Natural killer cell (primary cell): ENCODE results near the gene ATP7B. TPM values are rescaled to one million over a fixed set of nuclear protein-coding genes. Genes with fewer than 3 reads are reported as not detected.

ENCODE experiments used
- ATAC-seq, 3 donors: fragments of 150-1000 bp in 2 of 3; fragments of 200-7000 bp in 1 of 3; cut with Tn5 transposase; 1 replicate in 1 of 3; 2 replicates in 2 of 3; pipeline ENCODE4 v1.10.0; 2021; ENCODE audit warnings: mild to moderate bottlenecking in 2 of 3, moderate library complexity in 2 of 3
- DNase-seq, 2 donors: peaks; one replicate each; pipeline versions ENCODE4 v3.0.0 to v3.0.0-alpha.2; 2013 to 2021; ENCODE audit warnings: mixed read lengths in 1 of 2
- H3K27ac ChIP-seq: one replicate; pipeline ENCODE4 v1.5.1; 2013; ENCODE audit warnings: mild to moderate bottlenecking, low read length
- H3K27me3 ChIP-seq: one replicate; pipeline ENCODE4 v1.6.1; 2013; ENCODE audit warnings: low read length; ENCODE audit not compliant: control insufficient read depth, insufficient read depth
- H3K36me3 ChIP-seq: one replicate; pipeline ENCODE4 v1.6.1; 2013; ENCODE audit warnings: low read length; ENCODE audit not compliant: control insufficient read depth, insufficient read depth
- H3K4me1 ChIP-seq: one replicate; pipeline ENCODE4 v1.6.1; 2013; ENCODE audit warnings: low read length; ENCODE audit not compliant: control insufficient read depth, insufficient read depth
- H3K4me3 ChIP-seq: one replicate; pipeline ENCODE4 v1.5.1; 2013; ENCODE audit warnings: low read length
- H3K9me3 ChIP-seq: one replicate; pipeline ENCODE4 v1.6.1; 2013; ENCODE audit warnings: low read length; ENCODE audit not compliant: control insufficient read depth, insufficient read depth
- H3K27ac Mint-ChIP-seq, 2 donors: one replicate each; pipeline ENCODE4 v1.8.0; 2022; ENCODE audit warnings: mild to moderate bottlenecking in 2 of 2, mixed read lengths in 2 of 2, moderate library complexity in 1 of 2
- H3K27me3 Mint-ChIP-seq, 2 donors: one replicate each; pipeline ENCODE4 v1.8.0; 2022; ENCODE audit warnings: low read depth in 2 of 2, mixed read lengths in 2 of 2
- H3K36me3 Mint-ChIP-seq: one replicate; pipeline ENCODE4 v1.8.0; 2022; ENCODE audit warnings: mixed read lengths
- H3K4me1 Mint-ChIP-seq, 2 donors: one replicate each; pipeline ENCODE4 v1.8.0; 2022; ENCODE audit warnings: mixed read lengths in 2 of 2
- H3K4me3 Mint-ChIP-seq: one replicate; pipeline ENCODE4 v1.8.0; 2022; ENCODE audit warnings: mild to moderate bottlenecking, moderate library complexity, mixed read lengths
- H3K9me3 Mint-ChIP-seq, 2 donors: one replicate each; pipeline ENCODE4 v1.8.0; 2022; ENCODE audit warnings: mixed read lengths in 2 of 2
- CTCF ChIP-seq: fragments of 200-600 bp; IDR thresholded peaks from one replicate; pipeline ENCODE4 v1.8.0; 2022; ENCODE audit warnings: antibody characterized with exemption
- WGBS: methylation state at CpG from one replicate; pipeline ENCODE4 v1.1.7; 2013; ENCODE audit warnings: missing lambda C conversion rate; ENCODE audit not compliant: insufficient coverage; 5-methylcytosine and 5-hydroxymethylcytosine counted together
- intact Hi-C: fragments of 100-400 bp; cut with micrococcal nuclease; formaldehyde crosslinking; loops from one replicate; pipeline ENCODE4 v1.14.2; 2022
- total RNA-seq, 4 donors: library from RNA; stranded (reverse); fragments of 120-200 nt in 1 of 4; gene quantifications; one replicate each; pipeline versions ENCODE4 v1.2.3 to v1.2.4, GENCODE V29; 2013 to 2022

Gene ATP7B
- total RNA-seq, 3 donors from 2014 or later (not counting 1 experiment from before 2014, with no cell fraction given), result 0.45 to 0.64 (median 0.58) TPM

GRCh38 chr13:52027832-52028231 lies 16.6 kb upstream of the ATP7B start:
- peaks cover 34% of the 10 kb centered on the region for H3K36me3 ChIP-seq
- intact Hi-C loops, result no loop called here
- Mint-ChIP-seq H3K36me3 (peaks cover 14% of the 10 kb centered on the region), H3K27ac (no peak overlapping the region), H3K4me3 (no peak overlapping the region), H3K9me3 (no peaks in the 10 kb centered on the region), H3K27me3 (no peaks in the 10 kb centered on the region), H3K4me1 (peaks cover 38 to 44% of the 10 kb centered on the region in 2 donors)
- H3K4me1 ChIP-seq, result no peaks in the 10 kb centered on the region
- no peak overlapping the region for H3K27ac ChIP-seq
- H3K4me3 ChIP-seq, result no peak overlapping the region
- DNase-seq, result no peak
- no peak for TF ChIP-seq CTCF
- H3K27me3 ChIP-seq, result no peaks in the 10 kb centered on the region
- ATAC-seq, result no peak
- H3K9me3 ChIP-seq, result no peaks in the 10 kb centered on the region
- 100% methylated on average over 1 of the region's 1 CpG for WGBS

GRCh38 chr13:52026246-52026626 lies 15.0 kb upstream of the ATP7B start:
- no peak overlapping the region for H3K27ac Mint-ChIP-seq
- no peak overlapping the region for H3K4me3 ChIP-seq

GRCh38 chr13:52025475-52026245 lies 14.4 kb upstream of the ATP7B start:
- H3K4me1 ChIP-seq, result no peaks in the 10 kb centered on the region
- peaks cover 18% of the 10 kb centered on the region for H3K36me3 Mint-ChIP-seq
- no peak for TF ChIP-seq CTCF
- peaks cover 38% of the 10 kb centered on the region for H3K36me3 ChIP-seq
- H3K27ac Mint-ChIP-seq, result no peak overlapping the region
- no peaks in the 10 kb centered on the region for H3K27me3 Mint-ChIP-seq
- H3K4me1 Mint-ChIP-seq, result peaks cover 44 to 46% of the 10 kb centered on the region in 2 donors
- no peak overlapping the region for H3K4me3 Mint-ChIP-seq
- WGBS, result 98% methylated on average over 7 of the region's 8 CpGs
- no peaks in the 10 kb centered on the region for H3K9me3 ChIP-seq
- H3K27me3 ChIP-seq, result no peaks in the 10 kb centered on the region
- H3K9me3 Mint-ChIP-seq, result no peaks in the 10 kb centered on the region
- H3K4me3 ChIP-seq, result no peak overlapping the region
- intact Hi-C loops, result no loop called here
- DNase-seq (no peak), ATAC-seq (no peak)
- H3K27ac ChIP-seq, result no peak overlapping the region

More at GRCh38 chr13:52026246-52026626, 15.0 kb upstream of the ATP7B start:
- WGBS, result 97% methylated on average over 3 of the region's 3 CpGs
- ATAC-seq, result no peak
- Mint-ChIP-seq H3K4me3 (no peak overlapping the region), H3K36me3 (peaks cover 14% of the 10 kb centered on the region), H3K27me3 (no peaks in the 10 kb centered on the region), H3K4me1 (peaks cover 39 to 41% of the 10 kb centered on the region in 2 donors), H3K9me3 (no peaks in the 10 kb centered on the region)
- no peak for DNase-seq
- TF ChIP-seq CTCF, result no peak
- H3K4me1 ChIP-seq, result no peaks in the 10 kb centered on the region
- H3K27ac ChIP-seq, result no peak overlapping the region
- peaks cover 36% of the 10 kb centered on the region for H3K36me3 ChIP-seq
- intact Hi-C loops, result no loop called here
- H3K27me3 ChIP-seq, result no peaks in the 10 kb centered on the region
- no peaks in the 10 kb centered on the region for H3K9me3 ChIP-seq

GRCh38 chr13:52024481-52024880 lies 13.2 kb upstream of the ATP7B start, which contains the start of gene UTP14C:
UTP14C (plus strand) TSS chr13:52024691; CDS start chr13:52028805, 4,114 bp downstream.
- no peak for ATAC-seq

More at GRCh38 chr13:52024481-52024880, 13.2 kb upstream of the ATP7B start, which contains the start of gene UTP14C:
- H3K4me1 ChIP-seq, result no peaks in the 10 kb centered on the region
- intact Hi-C loops, result no loop called here
- WGBS, result 96% methylated on average over 3 of the region's 3 CpGs
- no peak for TF ChIP-seq CTCF
- peaks cover 49% of the 10 kb centered on the region for H3K36me3 ChIP-seq
- H3K4me3 ChIP-seq, result no peak within 1 kb of the TSS
- no peaks in the 10 kb centered on the region for H3K27me3 ChIP-seq
- no peak within 1 kb of the TSS for H3K4me3 Mint-ChIP-seq
- no peaks in the 10 kb centered on the region for H3K9me3 ChIP-seq
- no peaks in the 10 kb centered on the region for H3K9me3 Mint-ChIP-seq
- peaks cover 39 to 42% of the 10 kb centered on the region in 2 donors for H3K4me1 Mint-ChIP-seq
- no peak within 1 kb of the TSS for H3K27ac Mint-ChIP-seq
- peaks cover 23% of the 10 kb centered on the region for H3K36me3 Mint-ChIP-seq
- no peak for DNase-seq
- H3K27me3 Mint-ChIP-seq, result no peaks in the 10 kb centered on the region
- no peak within 1 kb of the TSS for H3K27ac ChIP-seq
